HepG2 (cell line): Measurements from ENCODE around the gene DPYSL3. TPM values are rescaled to one million over a fixed set of nuclear protein-coding genes. Genes with fewer than 3 reads are reported as not detected.
"Not testable (repeated sequence)": the region's sequence is repeated elsewhere in the genome, so short reads cannot be mapped to it uniquely, and the experiment has no call there.

ENCODE experiments used
- ATAC-seq: fragments of 200-7000 bp; cut with Tn5 transposase; 3 replicates; pipeline ENCODE4 v1.9.1; 2020; ENCODE audit warnings: mild to moderate bottlenecking, moderate library complexity
- BruUV-seq: library from RNA; stranded (reverse); fragments of 400-500 nt; replicated peaks from 2 replicates; lab custom pipeline; 2021; lab: Mats Ljungman, UMichigan
- CTCF ChIA-PET: fragments of 300-600 bp; formaldehyde crosslinking; extraction: SDS; loops from one replicate; lab custom pipeline; 2021; ENCODE audit warnings: low total read pairs, inconsistent platforms, low intra/inter-chr PET ratio; lab: Yijun Ruan, JAX
- POLR2A ChIA-PET: fragments of 350-600 bp; sonication (Branson Sonifier 250); formaldehyde crosslinking; loops from one replicate; lab custom pipeline; 2020; ENCODE audit warnings: antibody characterized with exemption, inconsistent platforms; lab: Yijun Ruan, JAX
- DNase-seq: peaks from one replicate; pipeline ENCODE4 v3.0.0-alpha.2; 2015; ENCODE audit warnings: low spot score
- FAIRE-seq: peaks from 3 replicates; lab custom pipeline; 2011; peaks lifted over from hg19 to GRCh38; lab: Jason Lieb, UNC
- H2AFZ ChIP-seq: one replicate; pipeline ENCODE4 v1.6.1; 2011; ENCODE audit warnings: low read length, inconsistent platforms
- H3K27ac ChIP-seq: fragments of 300-600 bp; 3 replicates; pipeline ENCODE4 v1.8.0; 2011; ENCODE audit warnings: mixed run types, mild to moderate bottlenecking, mixed read lengths, low read length, inconsistent platforms; ENCODE audit not compliant: insufficient read depth; ENCODE audit errors: extremely low read length
- H3K27me3 ChIP-seq, 2 experiments: fragments of 200-600 bp in 1 of 2; 2 replicates in 1 of 2; 3 replicates in 1 of 2; pipeline versions ENCODE4 v1.6.0 to v1.8.0; 2011; ENCODE audit warnings: low read length in 2 of 2, mild to moderate bottlenecking in 2 of 2, moderate library complexity in 2 of 2, inconsistent platforms in 1 of 2; ENCODE audit not compliant: insufficient read depth in 2 of 2, control insufficient read depth in 1 of 2
- H3K36me3 ChIP-seq, 2 experiments: fragments of 200-600 bp in 1 of 2; replicated peaks in 1 of 2; 2 replicates in 1 of 2; 3 replicates in 1 of 2; pipeline versions ENCODE4 v1.5.1 to v1.8.0; 2011; ENCODE audit warnings: low read length in 2 of 2, inconsistent platforms in 1 of 2; ENCODE audit not compliant: insufficient read depth in 2 of 2, control insufficient read depth in 1 of 2
- H3K4me1 ChIP-seq: 2 replicates; pipeline ENCODE4 v1.5.1; 2012; ENCODE audit warnings: low read length, inconsistent platforms; ENCODE audit not compliant: insufficient read depth
- H3K4me2 ChIP-seq: 2 replicates; pipeline ENCODE4 v1.6.0; 2011; ENCODE audit warnings: low read depth, low read length, inconsistent platforms
- H3K4me3 ChIP-seq, 3 experiments: fragments of 200-600 bp in 1 of 3; sonication (generic), shearing (Covaris generic) in 1 of 3; replicated peaks in 1 of 3; 2 replicates each; pipeline ENCODE4 v1.5.1; 2011 to 2016; ENCODE audit warnings: low read length in 3 of 3, inconsistent platforms in 2 of 3, low read depth in 2 of 3, mild to moderate bottlenecking in 2 of 3, control low read depth in 1 of 3, mixed read lengths in 1 of 3; ENCODE audit not compliant: insufficient read depth in 1 of 3
- H3K79me2 ChIP-seq: one replicate; pipeline ENCODE4 v1.6.1; 2011; ENCODE audit warnings: low read length, inconsistent platforms; ENCODE audit not compliant: insufficient read depth
- H3K9ac ChIP-seq: 2 replicates; pipeline ENCODE4 v1.6.0; 2011; ENCODE audit warnings: mild to moderate bottlenecking, low read depth, low read length, inconsistent platforms; ENCODE audit not compliant: insufficient read depth
- H3K9me3 ChIP-seq: 2 replicates; pipeline ENCODE4 v1.5.1; 2012; ENCODE audit warnings: mild to moderate bottlenecking, low read length
- H4K20me1 ChIP-seq: 2 replicates; pipeline ENCODE4 v1.6.0; 2011; ENCODE audit warnings: inconsistent platforms, mild to moderate bottlenecking, low read length, moderate library complexity; ENCODE audit not compliant: insufficient read depth
- MXI1 ChIP-seq: IDR thresholded peaks from 3 replicates; pipeline ENCODE4 v1.6.1; 2012; ENCODE audit warnings: low read depth, low read length, inconsistent platforms, borderline replicate concordance
- SP4 ChIP-seq: sonication (generic); formaldehyde crosslinking; IDR thresholded peaks from 2 replicates; pipeline ENCODE4 v1.8.1; 2023; ENCODE audit warnings: mild to moderate bottlenecking, missing genetic modification reagents
- STAG1 ChIP-seq: sonication (generic); formaldehyde crosslinking; IDR thresholded peaks from 2 replicates; pipeline ENCODE4 v1.4.0; 2020; ENCODE audit warnings: missing genetic modification reagents
- WGBS: methylation state at CpG from one replicate; pipeline ENCODE4 v1.1.6; 2017; ENCODE audit warnings: low lambda C conversion rate; 5-methylcytosine and 5-hydroxymethylcytosine counted together
- in situ Hi-C: cut with HindIII; loops from 2 replicates; pipeline ENCODE4 v1.10.0; 2017; ENCODE audit warnings: low pct_unique_long_range_greater_than_20kb; ENCODE audit not compliant: extremely low pct_ligation_motif_present
- intact Hi-C: fragments of 100-400 bp; cut with micrococcal nuclease; formaldehyde crosslinking; loops from one replicate; pipeline ENCODE4 v1.10.0; 2022; ENCODE audit not compliant: unreplicated experiment
- polyA plus RNA-seq, 8 experiments: library from polyadenylated mRNA; depleted of rRNA in 3 of 8; stranded (reverse) in 7 of 8; unstranded in 1 of 8; fragments of >200 nt; fragmentation: Illumina TruSeq in 4 of 8; extraction: Trizol in 4 of 8; gene quantifications; 2 replicates each; pipeline versions ENCODE4 v1.2.1 to v1.2.3, GENCODE V29; 2011 to 2016; ENCODE audit warnings: low read depth in 4 of 8, missing spikeins in 1 of 8, mixed read lengths in 1 of 8; ENCODE audit not compliant: insufficient read depth in 1 of 8
- total RNA-seq, 5 experiments: library from RNA; depleted of rRNA; stranded (reverse); fragments of >200 nt; fragmentation: Illumina TruSeq; extraction: Trizol; gene quantifications; 2 replicates each; pipeline ENCODE4 v1.2.3, GENCODE V29; 2016; ENCODE audit warnings: low read depth in 1 of 5

The DPYSL3 gene
- total and polyA plus RNA-seq, 2 of the 13 experiments (the other 11 are each of a cell fraction or from before 2014, with no cell fraction given): 0.08 to 0.15 TPM

DNA sequence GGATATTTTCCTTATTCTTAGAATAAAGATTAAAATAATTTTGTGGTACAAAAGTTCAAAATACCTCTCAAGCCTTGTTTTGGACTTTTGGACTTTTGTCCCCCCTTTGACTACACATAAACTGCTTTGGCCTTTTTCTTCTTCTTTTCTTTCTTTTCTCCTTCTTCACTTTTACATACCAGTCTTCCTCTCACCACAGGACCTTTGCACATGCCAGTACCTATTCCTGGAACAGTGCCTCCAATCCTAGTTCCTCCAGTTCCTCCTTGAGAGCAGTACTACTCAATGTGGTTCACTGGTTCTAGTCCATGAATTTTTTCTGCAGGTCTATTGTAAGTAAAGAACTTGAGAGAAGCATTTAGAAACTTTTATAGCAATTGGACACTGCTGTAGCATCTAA lies 138.6 kb downstream of the DPYSL3 start:
- Histone ChIP-seq H3K36me3 (no peaks in the 10 kb centered on the region), H3K79me2 (no peaks in the 10 kb centered on the region), H3K4me1 (no peaks in the 10 kb centered on the region), H3K4me2 (no peak overlapping the region), H4K20me1 (no peaks in the 10 kb centered on the region), H3K27me3 (no peaks in the 10 kb centered on the region), H3K9me3 (no peaks in the 10 kb centered on the region), H3K9ac (no peak overlapping the region), H3K4me3 (no peak overlapping the region), H3K27ac (no peak overlapping the region), H2AFZ (no peak overlapping the region)
- no TSS peak for BruUV-seq
- ChIA-PET POLR2A (no interaction called here), CTCF (no interaction called here)
- intact Hi-C loops: no loop called here
- no peak for DNase-seq
- in situ Hi-C loops: no loop called here
- ATAC-seq: no peak
- TF ChIP-seq SP4 (CRISPR knock-in tag): no peak
- TF ChIP-seq, all 625 proteins: peak for 0
- no peak for FAIRE-seq

DNA sequence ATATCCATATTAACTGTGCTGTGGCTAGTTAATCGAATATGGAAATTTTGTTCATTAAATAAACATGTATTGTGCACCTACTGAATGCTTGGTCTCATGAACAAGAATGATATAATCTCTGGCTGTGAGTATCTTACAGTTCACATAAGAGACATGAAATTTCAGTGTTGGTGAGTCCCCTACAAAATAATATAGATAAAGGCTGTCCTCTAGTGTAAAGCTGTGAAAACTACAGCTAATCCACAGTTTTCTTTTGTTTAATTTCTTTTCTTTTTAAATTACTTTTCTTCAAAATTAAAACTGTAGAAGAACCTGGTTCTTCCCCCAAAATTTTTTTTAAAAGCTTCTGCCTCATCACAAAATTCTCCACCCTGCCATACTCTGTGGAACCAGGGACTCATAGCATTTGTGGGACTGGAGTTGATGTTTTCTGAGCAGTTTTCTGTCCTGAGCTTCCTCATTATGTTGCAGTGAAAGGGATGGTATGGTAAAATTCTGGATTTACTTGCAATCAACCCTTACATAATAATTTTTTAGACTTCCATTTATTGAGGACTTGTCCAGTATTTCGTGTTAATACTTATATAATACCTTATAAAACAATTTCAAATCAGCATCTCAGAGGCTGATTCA lies 140.0 kb downstream of the DPYSL3 start:
- whole genome bisulfite sequencing: 0% methylated on average over 2 of the region's 2 CpGs
- H3K9me3 ChIP-seq: no peaks in the 10 kb centered on the region
- no peak overlapping the region for H3K4me2 ChIP-seq
- ChIA-PET POLR2A (no interaction called here), CTCF (no interaction called here)
- H3K27me3 ChIP-seq: no peaks in the 10 kb centered on the region
- no peaks in the 10 kb centered on the region for H3K79me2 ChIP-seq
- H3K27ac ChIP-seq: no peak overlapping the region
- no TSS peak for BruUV-seq
- H2AFZ ChIP-seq: no peak overlapping the region
- FAIRE-seq: no peak
- H3K9ac ChIP-seq: no peak overlapping the region
- H3K4me1 ChIP-seq: no peaks in the 10 kb centered on the region
- TF ChIP-seq STAG1 (CRISPR knock-in tag) (peak; percentile 39; the same call in 1 of the 2 replicates), MXI1 (no peak)
- DNase-seq: no peak
- no peaks in the 10 kb centered on the region for H3K36me3 ChIP-seq
- H4K20me1 ChIP-seq: no peaks in the 10 kb centered on the region
- no peak for ATAC-seq
- in situ Hi-C loops: no loop called here
- intact Hi-C loops: loop anchor here (1.0 kb wide), 1 partner anchor 146 kb away; no protein-coding TSS in a partner anchor
- H3K4me3 ChIP-seq: no peak overlapping the region

GRCh38 chr5:147367381-147367780 lies 142.5 kb downstream of the DPYSL3 start:
- H3K27ac ChIP-seq, DNase-seq, H3K4me1 ChIP-seq, H3K4me3 ChIP-seq, POLR2A ChIA-PET, intact Hi-C loops, CTCF ChIA-PET, H3K9me3 ChIP-seq, H3K9ac ChIP-seq, H2AFZ ChIP-seq, in situ Hi-C loops, ATAC-seq, H3K36me3 ChIP-seq, H3K27me3 ChIP-seq, BruUV-seq, H4K20me1 ChIP-seq, H3K79me2 ChIP-seq, H3K4me2 ChIP-seq, FAIRE-seq: not testable (repeated sequence)
- WGBS: 24% methylated on average over 5 of the region's 6 CpGs
